Measurements from ENCODE around the gene HIPK2.

DNA sequence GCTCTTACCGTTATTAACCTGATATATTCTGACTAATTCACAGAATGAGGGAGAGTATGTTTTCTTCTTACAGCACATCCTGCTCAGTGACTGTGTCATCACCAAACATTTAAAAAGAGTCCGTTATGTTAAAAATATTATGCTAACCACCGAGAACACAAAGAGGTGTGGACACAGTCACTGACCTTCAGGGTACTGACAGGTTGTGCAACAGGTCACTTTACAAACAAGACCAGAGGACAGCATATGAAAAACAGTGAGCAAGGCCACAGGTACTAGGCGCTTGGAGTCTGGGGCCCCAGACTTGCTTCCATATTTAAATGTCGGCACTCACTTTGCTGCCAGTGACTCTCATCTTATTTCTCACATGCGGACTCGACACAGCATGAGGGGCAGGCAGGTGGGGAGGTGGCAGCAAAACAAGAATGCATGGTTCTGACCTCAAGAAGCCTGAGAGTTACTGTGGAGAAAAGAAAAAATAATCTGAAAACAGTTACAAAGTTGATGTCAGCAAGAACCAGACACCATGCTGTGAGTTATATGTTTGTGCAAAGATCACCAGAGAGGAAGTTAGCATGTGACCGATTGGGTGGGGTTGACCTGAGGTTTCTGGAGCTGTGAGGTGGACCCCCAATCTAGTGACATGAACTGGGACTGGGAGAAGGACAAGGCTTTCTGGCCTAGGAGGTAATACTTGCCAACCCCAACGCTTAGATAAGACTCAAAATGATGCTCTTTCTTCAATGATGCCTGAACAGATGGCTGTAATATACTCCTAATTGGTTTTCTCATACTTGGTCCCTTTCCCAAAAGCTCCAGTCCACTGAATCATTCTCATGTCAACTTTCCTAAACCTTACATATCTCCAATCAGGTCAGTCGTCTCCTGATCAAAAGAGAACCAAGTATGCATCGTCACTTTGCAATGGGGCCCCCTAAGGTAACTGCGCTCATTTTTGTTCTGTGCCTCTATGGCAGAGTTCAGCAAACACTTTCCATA lies 102.4 kb downstream of the HIPK2 start:
- TF ChIP-seq RFX5 (IDR thresholded peaks at IDR 0.05) (no peak), POLR2A (IDR thresholded peaks at IDR 0.05; ENCODE audit: low read length) (no peak), RCOR1 (IDR thresholded peaks at IDR 0.05; ENCODE audit: low read depth, low read length) (no peak), HOXB5 (CRISPR knock-in tag; IDR thresholded peaks at IDR 0.05) (no peak), RAD21 (conservative IDR thresholded peaks at IDR 0.05 in 1 of 2, IDR thresholded peaks at IDR 0.05 in 1 of 2) (no peak), USF2 (IDR thresholded peaks at IDR 0.05) (no peak), SMC3 (IDR thresholded peaks at IDR 0.05) (no peak)
- TF ChIP-seq, protein P1, sequence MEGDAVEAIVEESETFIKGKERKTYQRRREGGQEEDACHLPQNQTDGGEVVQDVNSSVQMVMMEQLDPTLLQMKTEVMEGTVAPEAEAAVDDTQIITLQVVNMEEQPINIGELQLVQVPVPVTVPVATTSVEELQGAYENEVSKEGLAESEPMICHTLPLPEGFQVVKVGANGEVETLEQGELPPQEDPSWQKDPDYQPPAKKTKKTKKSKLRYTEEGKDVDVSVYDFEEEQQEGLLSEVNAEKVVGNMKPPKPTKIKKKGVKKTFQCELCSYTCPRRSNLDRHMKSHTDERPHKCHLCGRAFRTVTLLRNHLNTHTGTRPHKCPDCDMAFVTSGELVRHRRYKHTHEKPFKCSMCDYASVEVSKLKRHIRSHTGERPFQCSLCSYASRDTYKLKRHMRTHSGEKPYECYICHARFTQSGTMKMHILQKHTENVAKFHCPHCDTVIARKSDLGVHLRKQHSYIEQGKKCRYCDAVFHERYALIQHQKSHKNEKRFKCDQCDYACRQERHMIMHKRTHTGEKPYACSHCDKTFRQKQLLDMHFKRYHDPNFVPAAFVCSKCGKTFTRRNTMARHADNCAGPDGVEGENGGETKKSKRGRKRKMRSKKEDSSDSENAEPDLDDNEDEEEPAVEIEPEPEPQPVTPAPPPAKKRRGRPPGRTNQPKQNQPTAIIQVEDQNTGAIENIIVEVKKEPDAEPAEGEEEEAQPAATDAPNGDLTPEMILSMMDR (IDR thresholded peaks at IDR 0.05), result no peak

All from A549 (cell line).